Panc1 (cell line): ENCODE results near the gene TMEM200B. TPM values are rescaled to one million over a fixed set of nuclear protein-coding genes. Genes with fewer than 3 reads are reported as not detected.

ENCODE experiments used
- ATAC-seq: fragments of 200-7000 bp; cut with Tn5 transposase; 2 replicates; pipeline ENCODE4 v1.9.1; 2020; ENCODE audit warnings: mild to moderate bottlenecking, moderate library complexity
- BruUV-seq: library from RNA; stranded (reverse); fragments of 400-500 nt; replicated peaks from 2 replicates; lab custom pipeline; 2021; lab: Mats Ljungman, UMichigan
- CTCF ChIA-PET: fragments of 300-600 bp; sonication (Branson Sonifier 250); formaldehyde crosslinking; loops from one replicate; lab custom pipeline; 2022; ENCODE audit warnings: antibody characterized with exemption; lab: Charles Lee
- POLR2A ChIA-PET: fragments of 300-600 bp; sonication (Branson Sonifier 250); formaldehyde crosslinking; loops from one replicate; lab custom pipeline; 2022; ENCODE audit warnings: antibody characterized with exemption; lab: Charles Lee
- DNase-seq: peaks from one replicate; pipeline ENCODE4 v3.0.0-alpha.2; 2010; ENCODE audit warnings: low read depth, low spot score
- H3K27ac ChIP-seq: 2 replicates; pipeline ENCODE4 v1.5.1; 2011; ENCODE audit warnings: mild to moderate bottlenecking, low read length, inconsistent platforms
- H3K27me3 ChIP-seq: fragments of 200-500 bp; sonication (Bioruptor generic); 2 replicates; pipeline ENCODE4 v1.6.0; 2014; ENCODE audit warnings: low read length, inconsistent platforms; ENCODE audit not compliant: control insufficient read depth, insufficient read depth
- H3K36me3 ChIP-seq: fragments of 200-500 bp; sonication (Bioruptor generic); 2 replicates; pipeline ENCODE4 v1.5.1; 2014; ENCODE audit warnings: inconsistent platforms, mild to moderate bottlenecking, low read length, moderate library complexity; ENCODE audit not compliant: control insufficient read depth, insufficient read depth
- H3K4me1 ChIP-seq: 2 replicates; pipeline ENCODE4 v1.5.1; 2011; ENCODE audit warnings: inconsistent platforms, mild to moderate bottlenecking, low read length, moderate library complexity; ENCODE audit not compliant: control insufficient read depth, insufficient read depth
- H3K4me3 ChIP-seq, 2 experiments: 2 replicates each; pipeline ENCODE4 v1.5.1; 2011 to 2012; ENCODE audit warnings: low read depth in 2 of 2, low read length in 2 of 2, mild to moderate bottlenecking in 2 of 2, inconsistent platforms in 1 of 2, moderate library complexity in 1 of 2
- H3K9me3 ChIP-seq: fragments of 200-500 bp; sonication (Bioruptor generic); 2 replicates; pipeline ENCODE4 v1.5.1; 2014; ENCODE audit warnings: low read depth, mild to moderate bottlenecking, inconsistent platforms, low read length, moderate library complexity; ENCODE audit not compliant: control insufficient read depth, insufficient read depth
- POLR2AphosphoS5 ChIP-seq: IDR thresholded peaks from 2 replicates; pipeline ENCODE4 v1.6.1; 2012; ENCODE audit warnings: mild to moderate bottlenecking, low read depth, low read length, moderate library complexity
- SIN3A ChIP-seq: IDR thresholded peaks from 2 replicates; pipeline ENCODE4 v1.6.1; 2012; ENCODE audit warnings: low read depth, mild to moderate bottlenecking, low read length, moderate library complexity, borderline replicate concordance; ENCODE audit not compliant: insufficient read depth
- TCF7L2 ChIP-seq: IDR thresholded peaks from 2 replicates; pipeline ENCODE4 v1.6.1; 2011; ENCODE audit warnings: mild to moderate bottlenecking, low read depth, low read length, inconsistent platforms
- in situ Hi-C: cut with HindIII; loops from 2 replicates; pipeline ENCODE4 v1.10.0; 2016; ENCODE audit warnings: low sequenced_read_pairs, low pct_unique_long_range_greater_than_20kb
- intact Hi-C: fragments of 100-400 bp; cut with micrococcal nuclease; formaldehyde crosslinking; loops from one replicate; pipeline ENCODE4 v1.10.0; 2022; ENCODE audit not compliant: unreplicated experiment
- total RNA-seq: library from RNA; stranded (reverse); gene quantifications from one replicate; pipeline ENCODE4 v1.2.1, GENCODE V29; 2021; ENCODE audit not compliant: unreplicated experiment
- TF ChIP-seq, protein P1 (sequence below): fragments of 450-650 bp; IDR thresholded peaks from 2 replicates; pipeline ENCODE4 v1.5.1; 2017; ENCODE audit warnings: mild to moderate bottlenecking
- TF ChIP-seq, protein P2 (sequence below), 2 experiments: IDR thresholded peaks; 2 replicates each; pipeline ENCODE4 v1.6.1; 2011 to 2012; ENCODE audit warnings: low read depth in 2 of 2, control low read depth in 1 of 2, low read length in 1 of 2, mild to moderate bottlenecking in 1 of 2, moderate library complexity in 1 of 2; ENCODE audit not compliant: insufficient read depth in 1 of 2

Gene TMEM200B
- total RNA-seq, 1 experiment from 2014 or later, result 2.1 TPM

DNA sequence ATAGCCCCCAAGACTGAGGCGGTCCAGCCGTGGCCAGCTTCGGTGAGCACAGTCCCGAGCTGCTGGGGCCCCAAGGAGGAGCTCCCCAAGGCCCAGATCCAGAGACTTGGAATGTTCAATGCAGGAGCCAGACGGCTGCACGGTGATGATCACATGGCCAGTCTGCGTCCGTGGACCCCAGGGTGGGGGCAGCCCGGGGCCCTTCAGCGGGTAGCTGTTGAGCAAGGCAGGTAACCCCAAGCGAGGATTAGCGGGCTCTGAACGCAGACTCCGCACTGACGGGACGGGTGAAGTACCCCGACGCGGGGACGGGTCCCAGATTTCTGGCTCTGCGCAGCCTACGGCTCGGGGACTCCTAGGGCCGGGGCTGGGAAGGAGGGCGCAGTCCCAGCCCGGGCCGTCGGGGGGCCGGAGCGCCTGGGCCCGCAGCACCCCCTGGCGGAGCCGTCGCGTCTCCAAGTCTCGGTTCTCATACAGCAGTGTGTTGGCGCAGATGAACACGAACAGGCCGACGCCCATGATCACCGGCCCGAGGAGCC lies 2.7 kb downstream of the TMEM200B start:
- Histone ChIP-seq H3K27ac (no peak overlapping the region), H3K4me1 (no peaks in the 10 kb centered on the region; the same call in 1 of the 2 replicates), H3K9me3 (no peaks in the 10 kb centered on the region), H3K27me3 (no peaks in the 10 kb centered on the region; the same call in 1 of the 2 replicates), H3K4me3 (no peak overlapping the region), H3K36me3 (no peaks in the 10 kb centered on the region; the same call in 1 of the 2 replicates)
- in situ Hi-C loops, result no loop called here
- no peak for DNase-seq
- no TSS peak for BruUV-seq
- no peak for TF ChIP-seq TCF7L2
- TF ChIP-seq, protein P1, sequence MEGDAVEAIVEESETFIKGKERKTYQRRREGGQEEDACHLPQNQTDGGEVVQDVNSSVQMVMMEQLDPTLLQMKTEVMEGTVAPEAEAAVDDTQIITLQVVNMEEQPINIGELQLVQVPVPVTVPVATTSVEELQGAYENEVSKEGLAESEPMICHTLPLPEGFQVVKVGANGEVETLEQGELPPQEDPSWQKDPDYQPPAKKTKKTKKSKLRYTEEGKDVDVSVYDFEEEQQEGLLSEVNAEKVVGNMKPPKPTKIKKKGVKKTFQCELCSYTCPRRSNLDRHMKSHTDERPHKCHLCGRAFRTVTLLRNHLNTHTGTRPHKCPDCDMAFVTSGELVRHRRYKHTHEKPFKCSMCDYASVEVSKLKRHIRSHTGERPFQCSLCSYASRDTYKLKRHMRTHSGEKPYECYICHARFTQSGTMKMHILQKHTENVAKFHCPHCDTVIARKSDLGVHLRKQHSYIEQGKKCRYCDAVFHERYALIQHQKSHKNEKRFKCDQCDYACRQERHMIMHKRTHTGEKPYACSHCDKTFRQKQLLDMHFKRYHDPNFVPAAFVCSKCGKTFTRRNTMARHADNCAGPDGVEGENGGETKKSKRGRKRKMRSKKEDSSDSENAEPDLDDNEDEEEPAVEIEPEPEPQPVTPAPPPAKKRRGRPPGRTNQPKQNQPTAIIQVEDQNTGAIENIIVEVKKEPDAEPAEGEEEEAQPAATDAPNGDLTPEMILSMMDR, result peak; percentile 90
- ChIA-PET CTCF (interaction anchor here (0.6 kb wide), 1 partner anchor 146 kb away, joined by 8 read pairs; no protein-coding TSS in a partner anchor), POLR2A (no interaction called here)
- ATAC-seq, result peak; percentile 69
- intact Hi-C loops, result loop anchor here (5.0 kb wide), 1 partner anchor 239 kb away; no protein-coding TSS in a partner anchor

DNA sequence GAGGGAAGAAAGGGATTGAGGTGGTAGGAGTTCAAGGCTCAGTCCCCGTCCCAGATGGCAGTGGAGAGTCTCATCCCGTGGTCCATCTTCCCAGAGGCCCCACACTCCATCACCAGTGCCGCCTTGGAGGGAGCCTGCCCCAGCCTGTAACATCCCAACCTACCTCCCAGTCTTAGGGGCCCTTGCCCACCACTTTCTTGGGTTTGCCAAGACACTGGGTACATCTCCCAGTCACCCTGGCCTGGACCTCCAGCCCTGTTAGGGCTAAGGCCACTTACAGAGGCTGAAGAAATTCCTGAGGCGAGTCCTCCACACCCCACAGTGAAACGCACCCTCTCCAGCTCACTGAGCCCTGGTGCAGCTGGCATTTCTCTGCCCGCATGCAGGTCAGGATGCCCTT lies 3.3 kb downstream of the TMEM200B start:
- intact Hi-C loops, result loop anchor here (5.0 kb wide), 1 partner anchor 238 kb away; no protein-coding TSS in a partner anchor
- Histone ChIP-seq H3K27ac (no peak overlapping the region), H3K36me3 (no peaks in the 10 kb centered on the region; the same call in 1 of the 2 replicates), H3K27me3 (no peaks in the 10 kb centered on the region; the same call in 1 of the 2 replicates), H3K9me3 (no peaks in the 10 kb centered on the region), H3K4me1 (no peaks in the 10 kb centered on the region; the same call in 1 of the 2 replicates), H3K4me3 (no peak overlapping the region)
- DNase-seq, result no peak
- TF ChIP-seq, protein P2, sequence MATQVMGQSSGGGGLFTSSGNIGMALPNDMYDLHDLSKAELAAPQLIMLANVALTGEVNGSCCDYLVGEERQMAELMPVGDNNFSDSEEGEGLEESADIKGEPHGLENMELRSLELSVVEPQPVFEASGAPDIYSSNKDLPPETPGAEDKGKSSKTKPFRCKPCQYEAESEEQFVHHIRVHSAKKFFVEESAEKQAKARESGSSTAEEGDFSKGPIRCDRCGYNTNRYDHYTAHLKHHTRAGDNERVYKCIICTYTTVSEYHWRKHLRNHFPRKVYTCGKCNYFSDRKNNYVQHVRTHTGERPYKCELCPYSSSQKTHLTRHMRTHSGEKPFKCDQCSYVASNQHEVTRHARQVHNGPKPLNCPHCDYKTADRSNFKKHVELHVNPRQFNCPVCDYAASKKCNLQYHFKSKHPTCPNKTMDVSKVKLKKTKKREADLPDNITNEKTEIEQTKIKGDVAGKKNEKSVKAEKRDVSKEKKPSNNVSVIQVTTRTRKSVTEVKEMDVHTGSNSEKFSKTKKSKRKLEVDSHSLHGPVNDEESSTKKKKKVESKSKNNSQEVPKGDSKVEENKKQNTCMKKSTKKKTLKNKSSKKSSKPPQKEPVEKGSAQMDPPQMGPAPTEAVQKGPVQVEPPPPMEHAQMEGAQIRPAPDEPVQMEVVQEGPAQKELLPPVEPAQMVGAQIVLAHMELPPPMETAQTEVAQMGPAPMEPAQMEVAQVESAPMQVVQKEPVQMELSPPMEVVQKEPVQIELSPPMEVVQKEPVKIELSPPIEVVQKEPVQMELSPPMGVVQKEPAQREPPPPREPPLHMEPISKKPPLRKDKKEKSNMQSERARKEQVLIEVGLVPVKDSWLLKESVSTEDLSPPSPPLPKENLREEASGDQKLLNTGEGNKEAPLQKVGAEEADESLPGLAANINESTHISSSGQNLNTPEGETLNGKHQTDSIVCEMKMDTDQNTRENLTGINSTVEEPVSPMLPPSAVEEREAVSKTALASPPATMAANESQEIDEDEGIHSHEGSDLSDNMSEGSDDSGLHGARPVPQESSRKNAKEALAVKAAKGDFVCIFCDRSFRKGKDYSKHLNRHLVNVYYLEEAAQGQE (IDR thresholded peaks at IDR 0.05; ENCODE audit: insufficient read depth in 1 of 2, low read depth in 2 of 2, low read length in 1 of 2), result no peak
- TF ChIP-seq SIN3A (no peak), POLR2AphosphoS5 (no peak), TCF7L2 (no peak)
- TF ChIP-seq, protein P1, result no peak
- BruUV-seq, result no TSS peak
- ATAC-seq, result no peak
- in situ Hi-C loops, result no loop called here
- ChIA-PET POLR2A (no interaction called here), CTCF (interaction anchor here (0.6 kb wide), 1 partner anchor 146 kb away, joined by 8 read pairs; no protein-coding TSS in a partner anchor)
